Measurements from ENCODE around the gene TACC2.
A peak's percentile ranks its signal among the peaks of the same experiment; 100 is the strongest.

GRCh38 chr10:122152544-122152943 lies 163.6 kb downstream of the TACC2 start:
- TF ChIP-seq CTCF (IDR thresholded peaks at IDR 0.05) (no peak), POLR2AphosphoS5 (IDR thresholded peaks at IDR 0.05) (peak; percentile 80)

All from gastroesophageal sphincter (tissue), 3 donors.